ENCODE data around the gene P3H1.

GRCh38 chr1:42807056-42807668, 40.3 kb upstream of the P3H1 start:
- TF ChIP-seq CTCF (conservative IDR thresholded peaks at IDR 0.05 in 1 of 2, IDR thresholded peaks at IDR 0.05 in 1 of 2; ENCODE audit: extremely low read depth in 1 of 2, insufficient read depth in 1 of 2, low read depth in 1 of 2, low read length in 2 of 2): no peak
- no peak for TF ChIP-seq EZH2 (IDR thresholded peaks at IDR 0.05; ENCODE audit: borderline replicate concordance, low read length)

Data from mammary epithelial cell (primary cell).